Activated CD4-positive, alpha-beta T cell treated with anti-CD3 and anti-CD28 coated beads for 48 hours (primary cell): Measurements from ENCODE around the gene KRABD2.
"Not testable (repeated sequence)": the region's sequence is repeated elsewhere in the genome, so short reads cannot be mapped to it uniquely, and the experiment has no call there.

Experiments used
- DNase-seq: peaks from one replicate; pipeline ENCODE4 v3.0.0-alpha.2; 2020

The KRABD2 gene

DNA sequence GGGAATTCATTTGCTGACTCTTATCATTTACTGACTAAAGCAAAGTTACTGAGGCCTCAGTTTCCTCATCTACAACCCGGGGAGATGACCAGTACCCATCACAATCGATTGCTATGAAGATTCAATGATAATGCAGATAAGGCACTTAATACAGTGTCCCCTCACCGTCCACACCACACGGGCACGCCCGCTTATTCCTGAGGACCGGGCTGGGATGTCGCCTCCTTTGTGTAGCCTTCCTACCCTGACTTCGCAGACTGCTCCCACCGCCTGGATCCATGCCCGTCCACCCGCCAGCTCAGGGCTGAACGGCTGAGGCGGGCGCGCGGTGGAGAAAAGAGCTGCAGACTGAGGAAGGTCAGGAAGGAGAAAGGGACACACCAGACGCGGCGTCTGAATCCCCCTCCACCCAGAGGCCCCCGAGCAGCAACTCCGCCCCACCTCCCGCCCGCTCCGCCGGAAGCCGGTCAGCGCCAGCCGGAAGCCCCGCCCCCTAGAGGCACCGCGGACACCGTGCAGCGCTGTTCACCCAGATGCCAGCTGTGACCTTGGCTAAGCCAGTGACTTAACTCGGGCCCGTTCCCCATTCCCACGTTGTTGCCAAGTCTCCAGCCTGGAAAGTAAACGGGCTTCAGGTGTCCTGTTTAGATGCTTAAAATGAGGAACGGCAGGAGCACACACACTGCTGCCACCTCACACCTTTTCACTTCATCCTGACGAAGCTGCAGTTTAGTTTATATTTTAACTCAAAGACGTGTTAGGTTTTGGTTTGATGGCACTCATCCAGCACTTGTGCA, at the start of gene KRABD2:
Gene KRABD2, minus strand, starts transcription at position 434 of the 797 bp plus-strand sequence.
- peak; percentile 93 for DNase-seq

DNA sequence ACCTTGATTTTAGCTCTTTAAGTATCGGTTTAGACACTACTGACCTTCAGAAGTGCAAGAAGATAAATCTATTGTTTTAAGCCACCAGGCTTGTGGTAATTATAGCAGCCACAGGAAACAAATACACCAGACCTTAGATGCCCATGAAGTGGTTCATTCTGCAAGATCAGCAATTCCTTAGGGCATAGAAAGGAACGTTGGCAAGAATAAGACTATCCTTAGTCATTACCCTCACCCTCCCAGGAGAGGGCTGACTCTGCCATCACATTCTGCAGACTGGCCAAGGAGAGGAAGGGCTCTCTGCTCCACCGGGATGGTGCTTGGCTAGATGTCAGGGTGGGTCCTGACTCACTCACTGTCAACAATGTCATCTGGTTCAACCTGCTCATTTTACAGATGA, 45.1 kb upstream of the KRABD2 start:
- DNase-seq, result no peak

DNA sequence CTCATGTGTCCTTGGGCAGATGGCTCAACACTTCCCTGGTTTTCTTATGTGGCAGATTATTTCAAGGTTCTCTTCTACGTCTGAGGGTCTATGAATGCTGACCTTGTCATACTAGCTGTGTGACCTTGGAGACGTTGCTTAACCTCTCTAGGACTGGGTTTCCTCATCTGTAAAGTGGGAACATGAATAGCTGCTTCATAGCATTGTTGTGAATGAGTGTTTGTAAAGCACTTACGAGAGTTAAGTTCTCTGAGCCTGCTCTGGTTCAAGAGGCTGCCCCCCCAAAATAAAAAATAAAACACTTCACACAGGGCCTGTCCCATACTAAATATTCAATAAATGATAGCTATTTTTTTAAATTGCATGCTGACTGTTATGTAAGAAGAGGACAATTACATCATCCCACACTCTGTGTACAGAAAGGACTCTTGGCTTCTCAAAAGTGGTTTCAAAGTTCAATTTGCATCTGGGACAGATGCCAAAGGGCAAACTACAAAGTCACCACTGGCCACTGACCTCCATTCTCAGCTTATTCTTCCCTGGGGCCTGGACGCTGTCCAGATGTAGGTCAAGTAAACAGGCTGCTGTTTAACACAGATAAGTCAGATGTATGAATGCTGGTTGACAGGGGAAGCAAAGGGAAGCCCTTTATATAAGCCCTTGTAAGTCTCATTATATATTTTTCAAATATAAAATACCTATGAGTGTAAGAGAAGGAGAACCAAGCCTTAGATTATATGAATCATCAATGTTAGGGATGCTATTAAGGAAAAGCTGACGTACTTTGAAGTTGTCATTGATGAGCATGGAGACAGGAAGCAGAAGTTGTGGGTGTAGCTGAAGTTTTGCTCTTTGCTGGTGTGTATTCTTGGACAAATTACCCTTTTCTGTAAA, 43.8 kb upstream of the KRABD2 start:
- no peak for DNase-seq

DNA sequence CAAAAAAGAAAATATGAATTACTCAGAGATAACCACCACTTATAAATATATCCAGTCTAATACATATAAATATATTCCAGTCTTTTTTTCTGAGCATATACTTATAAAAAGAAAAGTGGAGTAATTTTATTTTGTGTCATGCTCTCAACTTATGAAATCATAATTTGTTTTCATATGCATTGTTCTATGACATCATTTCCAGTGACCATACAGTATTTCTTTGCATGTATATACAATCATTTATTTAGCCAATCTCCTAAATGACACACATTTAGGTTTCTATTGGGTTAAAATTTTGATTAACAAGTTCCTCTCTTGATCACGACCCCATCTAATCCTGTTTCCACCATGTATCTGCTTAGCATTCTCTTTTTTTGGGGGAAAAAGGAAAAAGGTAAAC, 42.8 kb upstream of the KRABD2 start:
- no peak for DNase-seq

DNA sequence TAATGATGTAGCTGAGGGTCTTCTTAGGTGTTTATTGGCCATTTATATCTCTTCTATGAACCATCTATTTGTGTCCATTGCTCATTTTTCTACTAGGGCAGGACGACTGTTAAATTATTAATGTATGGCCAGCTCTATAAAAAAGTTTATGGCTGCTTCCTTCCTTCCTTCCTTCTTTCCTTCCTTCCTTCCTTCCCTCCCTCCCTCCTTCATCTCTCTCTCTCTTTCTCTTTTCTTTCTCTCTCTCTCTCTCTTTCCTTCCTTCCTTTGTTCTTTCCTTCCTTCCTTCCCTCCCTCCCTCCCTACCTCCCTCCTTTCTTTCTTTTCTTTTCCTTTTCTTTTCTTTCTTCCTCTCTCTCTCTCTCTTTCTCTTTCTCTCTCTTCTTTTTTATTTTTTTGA, 42.0 kb upstream of the KRABD2 start:
- no peak for DNase-seq

DNA sequence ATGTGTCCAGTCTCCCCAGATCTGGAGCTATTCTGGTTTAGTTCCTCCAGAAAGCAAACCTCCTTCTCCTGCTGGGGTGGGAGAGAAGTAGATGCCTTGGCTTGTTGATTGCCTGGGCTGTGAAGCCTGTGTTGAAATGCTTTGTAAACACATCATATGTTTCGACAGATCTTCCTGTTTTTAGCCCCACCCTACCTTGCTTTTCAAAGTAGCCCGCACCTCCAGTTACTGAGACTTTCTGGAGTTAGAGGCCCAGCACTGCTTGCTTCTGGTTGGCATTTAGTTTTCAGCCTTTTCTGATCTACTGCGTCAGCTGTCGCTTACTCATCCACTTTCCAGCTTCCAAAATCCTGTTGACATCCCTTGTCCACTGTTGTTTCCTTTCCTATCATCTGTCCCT, 41.3 kb upstream of the KRABD2 start:
- DNase-seq, result no peak

DNA sequence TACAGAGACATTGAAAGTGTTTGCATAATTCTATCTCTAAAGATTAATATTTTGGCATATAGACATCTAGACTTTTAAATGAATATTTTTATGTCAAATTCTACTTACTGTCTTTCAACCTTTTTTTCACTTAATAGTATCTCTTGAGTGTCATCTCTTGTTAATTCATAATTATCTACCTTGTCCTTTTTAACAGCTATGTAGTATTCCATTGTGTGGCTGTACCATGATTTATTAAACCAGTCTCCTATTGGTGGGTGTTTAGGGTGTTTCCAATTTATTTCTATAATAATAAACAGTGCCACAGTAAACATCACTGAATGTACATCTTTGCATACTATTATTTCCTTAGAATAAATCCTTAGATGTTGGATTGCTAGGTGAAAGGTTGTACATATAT, 37.4 kb upstream of the KRABD2 start:
- DNase-seq, result no peak

DNA sequence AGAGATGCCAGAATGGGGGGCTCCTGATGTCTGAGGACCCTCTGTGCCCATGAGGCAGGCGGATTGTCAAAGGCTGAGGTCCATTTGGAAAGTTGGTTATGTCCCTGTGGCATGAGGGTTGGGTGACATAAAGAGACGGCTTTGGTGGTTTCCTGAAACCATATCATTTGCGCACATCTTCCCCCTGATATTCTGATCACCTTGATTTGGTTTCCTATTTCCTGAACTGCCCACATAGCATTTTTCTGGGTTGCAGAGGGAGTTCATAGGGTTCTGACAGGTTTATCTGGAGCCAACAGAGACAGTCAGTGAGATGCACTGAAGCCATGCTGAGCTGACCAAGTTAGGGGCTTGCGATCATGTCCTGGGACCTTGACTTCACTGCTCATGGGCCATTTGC, 36.8 kb upstream of the KRABD2 start:
- DNase-seq, result no peak

DNA sequence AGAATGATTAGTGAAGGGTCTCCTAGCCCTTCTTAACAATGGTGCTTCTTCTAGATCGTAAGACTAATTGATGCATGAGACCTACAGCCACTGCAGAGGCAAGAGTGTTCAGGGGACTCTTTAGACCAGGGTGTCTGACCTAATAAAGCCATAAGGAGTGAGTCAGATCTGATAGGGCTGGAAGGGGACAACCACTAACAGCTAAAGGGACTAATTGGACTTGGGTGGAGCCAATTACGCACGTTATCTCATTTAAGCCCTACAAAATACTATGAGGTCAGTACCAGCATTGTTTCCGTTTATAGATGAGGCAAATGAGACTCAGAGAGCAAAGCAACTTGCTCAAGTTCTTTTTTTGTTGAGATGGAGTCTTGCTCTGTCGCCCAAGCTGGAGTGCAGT, 35.6 kb upstream of the KRABD2 start:
- DNase-seq, result no peak

DNA sequence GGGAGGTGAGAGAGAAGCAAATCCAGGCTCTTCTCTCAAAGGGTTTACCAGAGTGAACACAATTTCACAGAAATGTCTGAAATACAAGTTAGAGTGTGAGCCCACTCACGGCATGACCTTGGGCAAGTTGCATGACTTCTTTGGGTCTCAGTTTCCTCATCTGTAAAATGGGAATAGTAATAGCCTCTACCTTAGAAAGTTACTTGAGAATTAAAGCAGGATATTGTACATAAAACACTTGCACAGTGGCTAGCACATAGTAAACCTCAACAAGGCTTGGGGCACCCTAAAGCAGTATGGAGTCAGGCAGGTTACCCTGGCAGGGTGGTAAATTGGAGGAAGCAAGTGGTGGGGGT, 34.4 kb upstream of the KRABD2 start:
- DNase-seq, result no peak

DNA sequence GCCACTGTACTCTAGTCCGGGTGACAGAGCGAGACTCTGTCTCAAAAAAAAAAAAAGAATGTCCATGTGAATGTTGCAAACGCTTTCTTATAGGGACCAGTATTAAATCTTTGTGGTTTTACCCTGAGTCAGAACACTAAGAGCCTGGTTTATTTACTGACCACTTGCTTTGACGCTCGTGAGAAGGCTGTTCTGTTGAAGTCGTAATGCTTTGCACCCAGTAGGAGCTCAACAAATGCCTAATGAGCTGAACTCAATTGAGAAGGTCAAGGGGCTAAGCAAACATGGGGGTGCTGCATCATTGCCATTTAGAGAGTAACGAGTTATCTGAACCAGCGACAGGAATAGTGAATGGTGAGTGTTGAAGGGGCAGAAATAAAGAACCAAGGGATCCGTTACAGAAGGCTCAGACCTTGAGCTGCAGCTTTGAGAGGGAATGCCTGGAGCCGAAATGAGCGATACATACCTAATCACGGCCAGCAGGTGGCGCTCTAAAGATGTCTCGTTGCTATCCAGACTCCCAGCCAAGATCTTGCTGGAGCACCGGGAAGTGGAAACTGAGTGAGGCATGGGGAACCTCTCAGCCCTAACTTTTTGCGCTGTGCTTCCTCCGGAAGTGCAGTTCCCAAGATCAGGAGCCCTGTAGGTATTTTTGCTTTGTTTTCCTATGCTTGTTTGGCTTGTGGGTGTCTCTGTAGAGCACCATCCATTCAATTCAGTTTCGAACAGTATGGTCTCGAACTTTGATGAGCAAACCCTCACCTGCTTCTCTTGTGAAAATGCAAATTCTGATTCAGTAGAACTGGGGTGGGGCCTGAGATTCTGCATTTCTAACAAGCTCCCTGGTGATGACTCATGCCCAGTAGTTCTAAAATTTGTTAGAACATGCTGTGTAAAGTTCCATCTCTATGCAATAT, 33.7 kb upstream of the KRABD2 start:
- peak; percentile 87 for DNase-seq

DNA sequence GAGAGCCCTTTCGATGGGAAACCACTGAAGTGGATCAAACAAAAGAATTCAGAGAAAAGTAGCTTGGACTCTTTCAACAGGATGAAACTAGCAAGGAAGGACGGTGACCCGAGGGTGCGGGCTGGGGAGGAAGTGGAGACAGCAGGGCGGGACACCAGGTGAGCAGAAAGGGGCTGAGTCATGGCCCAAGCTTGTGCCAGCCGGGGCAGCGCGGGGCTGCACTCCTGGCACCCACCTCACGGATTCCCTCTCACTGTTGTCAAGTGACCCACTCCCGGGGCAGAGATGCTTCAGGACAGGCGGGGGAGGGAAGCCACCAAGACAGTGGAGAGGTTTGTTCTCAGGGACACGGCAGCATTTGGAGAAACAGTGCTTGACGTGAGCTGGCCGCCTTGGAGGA, 31.9 kb upstream of the KRABD2 start:
- DNase-seq, result no peak

DNA sequence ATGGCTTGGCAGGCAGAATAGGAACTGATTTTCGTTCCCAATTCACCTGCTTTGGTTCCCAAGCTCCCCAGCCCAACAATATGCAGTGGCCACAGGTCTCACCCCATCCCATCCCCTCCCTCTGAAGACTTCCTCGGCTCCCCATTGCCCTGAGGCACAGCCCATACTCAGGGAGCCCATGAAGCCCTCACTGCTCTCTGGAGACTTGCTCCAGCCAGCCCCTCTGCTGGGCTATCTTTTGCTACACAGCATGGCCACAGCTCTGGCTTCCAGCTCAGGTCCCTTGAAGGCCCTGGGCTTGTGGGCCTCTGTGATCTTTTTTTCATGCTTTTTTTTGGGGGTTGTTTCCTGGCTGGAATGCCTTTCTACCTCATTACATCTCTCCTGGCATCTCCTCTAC, 29.7 kb upstream of the KRABD2 start:
- no peak for DNase-seq

DNA sequence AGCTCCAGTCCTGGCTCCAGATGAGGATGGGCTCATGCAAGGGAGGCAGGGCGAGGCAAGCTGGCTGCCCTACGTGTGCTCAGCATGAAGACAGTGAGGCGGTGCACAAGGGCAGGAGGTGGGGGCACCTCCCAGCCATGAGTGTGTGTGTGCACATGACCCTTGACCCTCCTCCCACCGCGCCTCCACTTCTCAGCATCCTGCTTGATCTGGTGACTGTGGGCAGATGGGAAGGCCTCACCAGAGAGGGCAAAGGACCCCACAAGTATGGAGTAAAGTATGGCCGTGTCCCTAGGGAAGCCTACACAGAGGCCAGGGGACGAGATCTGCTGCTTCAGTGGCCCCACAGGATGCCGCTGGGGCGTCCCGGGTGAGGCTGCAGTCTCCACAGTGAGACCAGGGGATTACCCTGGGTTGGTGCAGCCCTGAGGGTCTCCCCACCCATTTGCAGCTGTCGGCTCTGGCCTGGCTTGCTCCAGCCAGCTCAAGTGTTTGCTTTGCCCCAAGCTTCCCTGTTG, 29.1 kb upstream of the KRABD2 start:
- no peak for DNase-seq

DNA sequence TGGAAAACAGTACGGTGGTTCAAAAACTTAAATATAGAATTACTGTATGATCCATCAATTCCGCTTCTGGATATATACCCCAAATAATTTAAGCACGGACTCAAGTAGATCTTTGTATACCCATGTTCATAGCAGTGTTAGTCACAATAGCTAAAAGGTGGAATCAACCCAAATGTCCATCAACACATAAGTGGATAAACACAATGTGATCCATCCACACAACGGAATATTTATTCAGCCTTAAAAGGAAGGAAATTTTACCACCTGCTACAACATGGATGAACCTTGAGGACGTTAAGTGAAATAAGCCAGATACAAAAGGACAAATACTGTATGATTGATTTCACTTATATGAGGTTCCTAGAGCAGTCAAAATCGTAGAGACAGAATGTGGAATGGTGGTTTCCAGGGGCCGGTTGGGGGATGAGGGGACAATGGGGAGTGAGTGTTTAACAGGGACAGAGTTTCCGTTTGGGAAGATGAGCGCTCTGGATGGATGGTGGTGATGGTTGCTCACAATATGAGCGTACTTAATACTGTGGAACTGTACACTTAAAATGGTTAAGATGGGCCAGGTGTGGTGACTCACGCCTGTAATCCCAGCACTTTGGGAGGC, 26.5 kb upstream of the KRABD2 start:
- DNase-seq, result no peak

DNA sequence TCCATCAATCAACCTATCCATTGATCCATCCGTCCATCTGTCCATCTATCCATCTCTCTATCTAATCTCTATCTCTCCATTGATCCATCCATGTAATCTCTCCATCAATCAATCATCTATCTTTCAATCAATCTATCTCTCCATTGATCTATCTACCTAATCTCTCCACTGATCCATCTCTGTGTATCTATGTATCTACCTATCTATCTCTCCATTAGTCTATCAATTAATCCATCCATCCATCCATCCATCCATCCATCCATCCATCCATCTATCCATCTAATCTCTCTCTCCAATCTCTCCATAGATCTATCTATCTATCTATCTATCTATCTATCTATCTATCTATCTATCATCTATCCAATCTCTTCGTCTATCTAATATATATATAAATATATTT, 24.6 kb upstream of the KRABD2 start:
- no peak for DNase-seq

DNA sequence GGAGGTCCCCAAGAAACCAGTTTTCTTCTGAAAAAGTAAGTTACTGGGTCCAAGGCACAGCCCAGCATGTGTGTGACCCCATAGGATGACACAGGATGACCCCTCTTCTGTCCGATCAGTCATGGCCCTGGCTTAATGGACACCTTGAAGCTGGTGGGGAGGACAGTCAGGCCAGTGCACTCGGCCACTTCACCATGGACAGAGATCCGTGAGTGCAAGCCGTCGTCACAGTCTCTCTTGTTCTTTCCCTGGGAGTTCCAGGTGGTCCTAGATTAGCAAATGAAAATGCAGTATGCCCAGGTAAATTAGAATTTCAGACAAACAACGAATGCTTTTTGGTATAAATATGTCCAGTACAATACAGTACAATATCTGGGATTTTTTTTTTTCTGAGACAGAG, 22.5 kb upstream of the KRABD2 start:
- no peak for DNase-seq

DNA sequence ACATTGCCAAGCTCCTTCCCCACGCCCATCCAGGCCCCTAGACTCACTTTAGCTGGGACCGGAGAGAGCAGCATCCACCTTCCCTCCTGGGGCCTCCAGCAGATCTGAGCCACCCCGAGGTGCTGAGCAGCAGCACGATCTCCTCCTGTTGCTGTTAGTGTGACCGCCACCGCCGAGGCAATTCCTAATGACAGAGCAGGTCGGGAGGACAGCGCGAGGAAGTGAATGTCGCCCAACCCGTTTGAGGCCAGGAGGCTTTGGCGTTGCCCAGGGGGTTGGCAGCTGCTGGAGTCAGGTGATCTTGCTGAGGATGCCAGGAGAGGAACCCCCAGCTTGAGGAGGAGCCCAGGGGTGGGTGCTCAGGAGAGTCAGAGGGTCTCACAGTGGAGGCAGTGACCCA, 21.1 kb upstream of the KRABD2 start, which contains the start of gene RNF222:
Gene RNF222, minus strand, starts transcription at position 192 of the 400 bp plus-strand sequence. CDS start 4,366 bp downstream, outside the sequence.
- no peak for DNase-seq

DNA sequence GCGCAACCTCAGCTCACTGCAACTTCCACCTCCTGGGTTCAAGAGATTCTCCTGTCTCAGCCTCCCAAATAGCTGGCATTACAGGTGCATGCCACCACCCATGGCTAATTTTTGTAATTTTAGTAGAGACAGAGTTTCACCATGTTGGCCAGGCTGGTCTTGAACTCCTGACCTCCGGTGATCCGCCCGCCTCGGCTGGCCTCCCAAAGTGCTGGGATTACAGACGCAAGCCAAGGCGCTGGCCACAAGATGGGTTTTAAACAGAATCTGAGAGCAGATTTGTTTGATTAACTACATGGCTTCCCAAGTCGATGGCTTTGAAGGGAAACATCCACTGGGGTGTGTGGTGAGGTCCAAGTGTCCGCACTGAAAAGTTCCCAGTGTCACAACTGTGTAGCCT, 18.0 kb upstream of the KRABD2 start:
- not testable (repeated sequence) for DNase-seq

DNA sequence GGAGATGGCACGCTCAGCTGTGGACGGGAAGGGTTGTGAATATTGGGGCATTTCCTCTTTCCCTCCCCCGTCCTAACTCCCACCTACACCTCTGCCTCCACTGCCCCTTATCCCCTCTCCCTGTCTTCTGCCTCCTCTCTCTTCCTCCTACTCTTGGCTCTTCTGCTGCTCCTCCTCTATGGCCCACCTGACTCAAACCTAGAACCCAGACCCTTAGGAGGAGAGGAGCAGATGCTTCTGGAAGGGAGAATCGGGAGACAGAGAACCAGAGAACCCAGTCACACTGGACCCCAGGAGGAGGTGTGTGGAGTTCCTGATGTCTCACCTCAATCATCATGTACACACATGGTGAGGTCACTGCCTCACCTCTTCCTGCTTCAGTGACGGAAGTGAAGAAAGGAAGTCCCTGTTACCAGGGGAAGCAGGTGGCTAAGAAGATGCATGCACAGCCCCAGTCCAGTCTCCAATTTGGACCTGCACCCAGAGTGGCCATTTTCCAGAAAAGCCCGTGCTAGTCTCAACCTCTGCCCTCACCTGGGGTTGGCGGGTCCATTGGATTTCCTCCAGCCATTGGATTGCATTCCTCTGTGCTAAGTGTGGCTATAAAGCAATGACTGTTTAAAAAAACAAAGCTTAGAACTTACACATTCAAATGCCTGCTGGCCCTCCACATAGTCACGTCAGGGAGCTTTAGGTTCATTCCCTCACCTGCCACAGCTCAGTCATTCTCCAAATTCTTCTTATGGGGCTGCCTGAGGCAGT, 17.1 kb upstream of the KRABD2 start:
- DNase-seq, result peak; percentile 26

DNA sequence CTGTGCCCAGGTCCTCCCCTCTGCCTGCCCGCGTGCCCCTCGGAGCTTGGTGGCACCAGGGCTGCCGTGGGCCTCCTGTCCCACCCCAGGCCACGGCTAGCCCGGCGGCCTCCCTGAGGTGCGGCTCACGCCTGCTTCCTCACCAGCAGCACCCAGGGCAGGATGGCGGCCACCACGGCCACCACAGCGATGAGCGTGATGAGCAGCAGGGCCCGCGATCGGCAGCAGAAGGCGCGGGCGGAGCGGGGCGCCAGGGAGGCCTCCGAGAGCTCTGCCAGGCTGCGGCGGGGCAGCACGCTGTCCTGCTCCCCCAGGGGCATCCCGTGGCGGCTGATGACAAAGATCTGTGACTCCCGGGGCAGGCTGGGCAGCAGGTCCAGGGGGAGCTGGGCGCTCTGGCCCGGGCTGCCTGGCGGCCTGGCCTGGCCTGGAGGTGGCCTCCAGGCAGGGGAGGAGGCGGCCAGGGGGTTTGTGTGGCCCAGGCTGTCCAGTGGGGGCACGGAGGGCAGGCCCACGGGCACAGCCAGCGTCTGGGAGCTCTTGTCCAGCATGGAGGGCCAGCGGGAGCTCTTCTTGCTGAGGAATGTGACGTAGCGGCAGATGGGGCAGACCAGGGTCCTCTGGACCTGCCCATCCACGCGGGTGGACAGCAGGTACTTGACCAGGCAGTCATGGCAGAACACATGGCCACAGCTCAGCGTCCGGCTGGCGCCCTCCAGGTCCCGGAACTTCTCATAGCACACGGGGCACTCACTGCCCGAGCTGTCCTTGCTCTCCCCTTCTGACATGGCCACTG, 16.4 kb upstream of the KRABD2 start:
- no peak for DNase-seq
